CD14-positive monocyte (primary cell): ENCODE results near the gene PDC. TPM values are rescaled to one million over a fixed set of nuclear protein-coding genes. Genes with fewer than 3 reads are reported as not detected.

Source experiments
- DNase-seq, 3 donors: peaks; one replicate each; pipeline ENCODE4 v3.0.0-alpha.2; 2011 to 2022
- H2AFZ ChIP-seq: 2 replicates; pipeline ENCODE4 v1.6.0; 2012; ENCODE audit warnings: mild to moderate bottlenecking, low read depth, low read length, inconsistent platforms; ENCODE audit not compliant: insufficient read depth, poor library complexity, severe bottlenecking
- H3K27ac ChIP-seq, 2 donors: 1 replicate in 1 of 2; 2 replicates in 1 of 2; pipeline ENCODE4 v1.5.1; 2012 to 2013; ENCODE audit warnings: low read length in 2 of 2, control low read depth in 1 of 2, inconsistent platforms in 1 of 2, low read depth in 1 of 2, mild to moderate bottlenecking in 1 of 2
- H3K27me3 ChIP-seq, 2 donors: one replicate each; pipeline versions ENCODE4 v1.6.0 to v1.6.1; 2011 to 2013; ENCODE audit warnings: low read length in 2 of 2; ENCODE audit not compliant: control insufficient read depth in 2 of 2, insufficient read depth in 2 of 2
- H3K36me3 ChIP-seq, 2 donors: replicated peaks in 1 of 2; 1 replicate in 1 of 2; 2 replicates in 1 of 2; pipeline versions ENCODE4 v1.5.1 to v1.6.1; 2012 to 2013; ENCODE audit warnings: low read length in 2 of 2, control low read depth in 1 of 2, inconsistent platforms in 1 of 2, mild to moderate bottlenecking in 1 of 2; ENCODE audit not compliant: insufficient read depth in 2 of 2, control insufficient read depth in 1 of 2
- H3K4me1 ChIP-seq, 2 donors: 1 replicate in 1 of 2; 2 replicates in 1 of 2; pipeline versions ENCODE4 v1.5.1 to v1.6.1; 2012 to 2013; ENCODE audit warnings: low read length in 2 of 2, control low read depth in 1 of 2, inconsistent platforms in 1 of 2, mild to moderate bottlenecking in 1 of 2, moderate library complexity in 1 of 2; ENCODE audit not compliant: insufficient read depth in 2 of 2, control insufficient read depth in 1 of 2
- H3K4me2 ChIP-seq: replicated peaks from 2 replicates; pipeline ENCODE3; 2012; ENCODE audit warnings: low read length, moderate library complexity, mild to moderate bottlenecking; ENCODE audit not compliant: poor library complexity, severe bottlenecking; ENCODE audit errors: extremely low read depth
- H3K4me3 ChIP-seq, 3 experiments: fragments of 200-600 bp in 1 of 3; sonication (generic) in 1 of 3; replicated peaks in 1 of 3; 1 replicate in 2 of 3; 2 replicates in 1 of 3; pipeline ENCODE4 v1.5.1; 2011 to 2013; ENCODE audit warnings: low read length in 3 of 3, mild to moderate bottlenecking in 3 of 3, control low read depth in 2 of 3, low read depth in 2 of 3, inconsistent platforms in 1 of 3, moderate library complexity in 1 of 3
- H3K79me2 ChIP-seq: 2 replicates; pipeline ENCODE4 v1.6.0; 2012; ENCODE audit warnings: mild to moderate bottlenecking, control low read depth, inconsistent platforms, low read length, moderate library complexity; ENCODE audit not compliant: insufficient read depth
- H3K9ac ChIP-seq: 2 replicates; pipeline ENCODE4 v1.6.0; 2017; ENCODE audit warnings: low read length, mild to moderate bottlenecking; ENCODE audit not compliant: insufficient read depth, poor library complexity, severe bottlenecking
- H3K9me3 ChIP-seq, 2 donors: replicated peaks in 1 of 2; 1 replicate in 1 of 2; 2 replicates in 1 of 2; pipeline versions ENCODE4 v1.5.1 to v1.6.1; 2012 to 2013; ENCODE audit warnings: low read length in 2 of 2, control low read depth in 1 of 2; ENCODE audit not compliant: control insufficient read depth in 1 of 2, insufficient read depth in 1 of 2
- H4K20me1 ChIP-seq: 2 replicates; pipeline ENCODE4 v1.6.0; 2012; ENCODE audit warnings: mild to moderate bottlenecking, low read length, control low read depth, moderate library complexity; ENCODE audit not compliant: insufficient read depth
- H3K27ac Mint-ChIP-seq, 7 donors: one replicate each; pipeline ENCODE4 v1.8.0; 2020; ENCODE audit warnings: mild to moderate bottlenecking in 7 of 7, mixed read lengths in 7 of 7, moderate library complexity in 6 of 7, inconsistent platforms in 2 of 7
- H3K27me3 Mint-ChIP-seq, 3 donors: one replicate each; pipeline ENCODE4 v1.8.0; 2021 to 2022; ENCODE audit warnings: low read depth in 3 of 3, mild to moderate bottlenecking in 3 of 3, mixed read lengths in 3 of 3, moderate library complexity in 3 of 3, inconsistent platforms in 1 of 3
- H3K36me3 Mint-ChIP-seq, 2 donors: one replicate each; pipeline ENCODE4 v1.8.0; 2020; ENCODE audit warnings: mixed read lengths in 2 of 2, inconsistent platforms in 1 of 2, mild to moderate bottlenecking in 1 of 2
- H3K4me1 Mint-ChIP-seq: one replicate; pipeline ENCODE4 v1.8.0; 2020; ENCODE audit warnings: mild to moderate bottlenecking, mixed read lengths
- H3K4me3 Mint-ChIP-seq, 2 donors: one replicate each; pipeline ENCODE4 v1.8.0; 2020; ENCODE audit warnings: mild to moderate bottlenecking in 2 of 2, mixed read lengths in 2 of 2, moderate library complexity in 1 of 2
- H3K9me3 Mint-ChIP-seq, 7 donors: one replicate each; pipeline ENCODE4 v1.8.0; 2020 to 2022; ENCODE audit warnings: mixed read lengths in 7 of 7, mild to moderate bottlenecking in 6 of 7, moderate library complexity in 6 of 7, inconsistent platforms in 2 of 7
- WGBS: methylation state at CpG from one replicate; pipeline ENCODE4 v1.1.5; 2013; ENCODE audit warnings: missing lambda C conversion rate; ENCODE audit not compliant: insufficient coverage; 5-methylcytosine and 5-hydroxymethylcytosine counted together
- intact Hi-C, 2 donors: fragments of 100-400 bp; cut with micrococcal nuclease; formaldehyde crosslinking; loops; one replicate each; pipeline versions ENCODE4 v1.15.0 to v1.15.1; 2023
- polyA plus RNA-seq, 3 donors: library from polyadenylated mRNA; depleted of rRNA in 1 of 3; unstranded in 2 of 3; stranded (reverse) in 1 of 3; fragments of 300-500 nt in 2 of 3; fragments of >200 nt in 1 of 3; fragmentation: Illumina TruSeq in 2 of 3; gene quantifications; 1 replicate in 2 of 3; 2 replicates in 1 of 3; pipeline ENCODE4 v1.2.3, GENCODE V29; 2012 to 2021
- TF ChIP-seq, protein P1 (sequence below): fragments of 200-600 bp; IDR thresholded peaks from one replicate; pipeline ENCODE4 v1.8.0; 2022; ENCODE audit warnings: antibody characterized with exemption, mild to moderate bottlenecking

PDC gene
- polyA plus RNA-seq, 3 donors, result not detected

DNA sequence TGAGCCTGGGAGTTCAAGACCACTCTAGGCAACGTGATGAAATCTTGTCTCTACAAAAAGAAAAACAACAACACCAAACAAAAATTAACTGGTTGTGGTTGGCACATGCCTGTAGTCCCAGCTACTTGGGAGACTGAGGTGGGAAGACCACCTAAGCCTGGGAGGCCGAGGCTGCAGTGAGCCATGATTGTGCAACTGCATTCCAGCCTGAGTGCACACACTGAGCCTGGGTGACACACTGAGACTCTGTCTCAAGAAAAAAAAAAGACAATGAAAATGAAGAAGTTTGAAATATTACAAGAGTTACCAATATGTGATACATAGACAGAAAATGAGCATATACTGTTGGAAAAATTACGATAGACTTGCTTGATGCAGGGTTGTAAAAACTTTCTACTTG is 31.9 kb downstream of the PDC start:
- H3K9me3 Mint-ChIP-seq, result peaks cover 0 to 2% (median 0%) of the 10 kb centered on the region in 7 donors
- Histone ChIP-seq H3K27ac (peak overlapping the region in 1 of 2 donors; percentile 66), H3K4me1 (peaks cover 7 to 20% of the 10 kb centered on the region in 2 donors), H3K27me3 (no peaks in the 10 kb centered on the region), H4K20me1 (no peaks in the 10 kb centered on the region), H3K36me3 (no peaks in the 10 kb centered on the region), H3K9ac (no peak overlapping the region), H2AFZ (no peak overlapping the region), H3K4me2 (peak overlapping the region; percentile 21), H3K4me3 (no peak overlapping the region), H3K9me3 (no peaks in the 10 kb centered on the region), H3K79me2 (no peaks in the 10 kb centered on the region)
- peaks cover 20% of the 10 kb centered on the region for H3K4me1 Mint-ChIP-seq
- H3K4me3 Mint-ChIP-seq, result peak overlapping the region in 1 of 2 donors; percentile 19
- peaks cover 8 to 9% of the 10 kb centered on the region in 2 donors for H3K36me3 Mint-ChIP-seq
- intact Hi-C loops, result no loop called here
- TF ChIP-seq, protein P1, sequence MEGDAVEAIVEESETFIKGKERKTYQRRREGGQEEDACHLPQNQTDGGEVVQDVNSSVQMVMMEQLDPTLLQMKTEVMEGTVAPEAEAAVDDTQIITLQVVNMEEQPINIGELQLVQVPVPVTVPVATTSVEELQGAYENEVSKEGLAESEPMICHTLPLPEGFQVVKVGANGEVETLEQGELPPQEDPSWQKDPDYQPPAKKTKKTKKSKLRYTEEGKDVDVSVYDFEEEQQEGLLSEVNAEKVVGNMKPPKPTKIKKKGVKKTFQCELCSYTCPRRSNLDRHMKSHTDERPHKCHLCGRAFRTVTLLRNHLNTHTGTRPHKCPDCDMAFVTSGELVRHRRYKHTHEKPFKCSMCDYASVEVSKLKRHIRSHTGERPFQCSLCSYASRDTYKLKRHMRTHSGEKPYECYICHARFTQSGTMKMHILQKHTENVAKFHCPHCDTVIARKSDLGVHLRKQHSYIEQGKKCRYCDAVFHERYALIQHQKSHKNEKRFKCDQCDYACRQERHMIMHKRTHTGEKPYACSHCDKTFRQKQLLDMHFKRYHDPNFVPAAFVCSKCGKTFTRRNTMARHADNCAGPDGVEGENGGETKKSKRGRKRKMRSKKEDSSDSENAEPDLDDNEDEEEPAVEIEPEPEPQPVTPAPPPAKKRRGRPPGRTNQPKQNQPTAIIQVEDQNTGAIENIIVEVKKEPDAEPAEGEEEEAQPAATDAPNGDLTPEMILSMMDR, result no peak
- WGBS, result 19% methylated on average over 1 of the region's 3 CpGs
- no peaks in the 10 kb centered on the region for H3K27me3 Mint-ChIP-seq
- DNase-seq, result peak; percentile 18 to 34 (median 24)
- peak overlapping the region in 6 of 7 donors; percentile 34 to 84 (median 64) for H3K27ac Mint-ChIP-seq

DNA sequence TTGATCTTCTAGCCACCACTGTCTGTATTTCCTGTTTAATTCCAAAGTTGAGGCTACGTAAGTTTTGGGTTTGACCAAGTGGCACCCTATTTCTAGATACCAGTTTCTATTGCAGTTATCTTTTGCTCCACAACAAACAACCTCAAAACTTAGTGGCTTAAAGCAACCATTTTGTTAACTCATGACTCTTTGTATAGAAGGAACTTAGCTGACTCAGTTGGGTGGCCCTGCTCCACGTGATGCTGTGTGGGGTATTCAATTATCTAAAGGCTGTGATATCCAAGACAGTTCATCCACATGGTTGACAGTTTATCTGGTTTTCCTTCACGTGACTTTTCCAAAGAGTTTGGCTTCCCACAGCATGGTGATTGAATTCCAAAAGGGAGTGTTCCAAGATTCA is 34.8 kb downstream of the PDC start:
- no peak overlapping the region for H3K27ac Mint-ChIP-seq
- WGBS, result 90% methylated on average over 2 of the region's 3 CpGs

More for the DNA sequence above, 34.8 kb downstream of the PDC start:
- intact Hi-C loops, result no loop called here
- Histone ChIP-seq H3K4me1 (peaks cover 7 to 20% of the 10 kb centered on the region in 2 donors), H2AFZ (no peak overlapping the region), H3K79me2 (no peaks in the 10 kb centered on the region), H3K4me2 (no peak overlapping the region), H3K4me3 (no peak overlapping the region), H3K36me3 (peaks cover 0 to under 1% of the 10 kb centered on the region in 2 donors), H3K27ac (no peak overlapping the region), H3K9ac (no peak overlapping the region), H4K20me1 (no peaks in the 10 kb centered on the region), H3K27me3 (no peaks in the 10 kb centered on the region), H3K9me3 (no peaks in the 10 kb centered on the region)
- no peak for DNase-seq
- Mint-ChIP-seq H3K36me3 (peaks cover 9 to 20% of the 10 kb centered on the region in 2 donors), H3K4me3 (no peak overlapping the region), H3K27me3 (no peaks in the 10 kb centered on the region), H3K9me3 (peaks cover 0 to 2% (median 0%) of the 10 kb centered on the region in 7 donors), H3K4me1 (peaks cover 20% of the 10 kb centered on the region)
- TF ChIP-seq, protein P1, result no peak
